Endothelial cell (in vitro differentiated cells): ENCODE data around the gene RFC3. TPM values are rescaled to one million over a fixed set of nuclear protein-coding genes. Genes with fewer than 3 reads are reported as not detected.
"Not testable (repeated sequence)": the region's sequence is repeated elsewhere in the genome, so short reads cannot be mapped to it uniquely, and the experiment has no call there.

ENCODE experiments used
- DNase-seq: peaks from one replicate; pipeline ENCODE4 v3.0.0; 2021; ENCODE audit warnings: low spot score
- H3K27ac Mint-ChIP-seq: one replicate; pipeline ENCODE4 v1.8.0; 2021; ENCODE audit warnings: mixed read lengths, inconsistent platforms; ENCODE audit not compliant: unreplicated experiment
- H3K27me3 Mint-ChIP-seq: one replicate; pipeline ENCODE4 v1.8.0; 2021; ENCODE audit warnings: mild to moderate bottlenecking, moderate library complexity, mixed read lengths, inconsistent platforms; ENCODE audit not compliant: unreplicated experiment
- H3K36me3 Mint-ChIP-seq: one replicate; pipeline ENCODE4 v1.8.0; 2021; ENCODE audit warnings: mild to moderate bottlenecking, low read depth, mixed read lengths, inconsistent platforms; ENCODE audit not compliant: unreplicated experiment
- H3K4me1 Mint-ChIP-seq: one replicate; pipeline ENCODE4 v1.8.0; 2021; ENCODE audit warnings: mild to moderate bottlenecking, mixed read lengths, inconsistent platforms; ENCODE audit not compliant: unreplicated experiment
- H3K4me3 Mint-ChIP-seq: one replicate; pipeline ENCODE4 v1.8.0; 2021; ENCODE audit warnings: mild to moderate bottlenecking, mixed read lengths, inconsistent platforms; ENCODE audit not compliant: unreplicated experiment
- H3K9me3 Mint-ChIP-seq: one replicate; pipeline ENCODE4 v1.8.0; 2021; ENCODE audit warnings: mixed read lengths, inconsistent platforms; ENCODE audit not compliant: unreplicated experiment
- CTCF ChIP-seq: fragments of 200-600 bp; sonication (generic); IDR thresholded peaks from one replicate; pipeline ENCODE4 v1.5.0; 2021; ENCODE audit warnings: antibody characterized with exemption; ENCODE audit not compliant: unreplicated experiment
- total RNA-seq: library from RNA; stranded (reverse); fragmentation: NEBNext Ultra II Directional; extraction: Animal tissue kit (Norgen Biotek cat#: 25700); gene quantifications from one replicate; pipeline ENCODE4 v1.2.1, GENCODE V29; 2021; ENCODE audit not compliant: unreplicated experiment

The RFC3 gene
- total RNA-seq, 1 donor from 2014 or later = 11.7 TPM

GRCh38 chr13:33776239-33776881 lies 41.6 kb upstream of the RFC3 start:
- Mint-ChIP-seq H3K4me1 (peaks cover 10% of the 10 kb centered on the region), H3K4me3 (no peak overlapping the region), H3K27me3 (no peaks in the 10 kb centered on the region), H3K9me3 (no peaks in the 10 kb centered on the region), H3K27ac (no peak overlapping the region), H3K36me3 (no peaks in the 10 kb centered on the region)
- no peak for DNase-seq
- no peak for TF ChIP-seq CTCF

GRCh38 chr13:33782631-33783030 lies 35.3 kb upstream of the RFC3 start:
- no peak for DNase-seq
- Mint-ChIP-seq H3K9me3 (no peaks in the 10 kb centered on the region), H3K4me3 (no peak overlapping the region), H3K27me3 (no peaks in the 10 kb centered on the region), H3K27ac (no peak overlapping the region), H3K36me3 (no peaks in the 10 kb centered on the region), H3K4me1 (no peaks in the 10 kb centered on the region)
- no peak for TF ChIP-seq CTCF

GRCh38 chr13:33783212-33783611 lies 34.7 kb upstream of the RFC3 start:
- not testable (repeated sequence) for DNase-seq, H3K4me1 Mint-ChIP-seq, H3K4me3 Mint-ChIP-seq, H3K9me3 Mint-ChIP-seq, H3K36me3 Mint-ChIP-seq, H3K27ac Mint-ChIP-seq, H3K27me3 Mint-ChIP-seq

GRCh38 chr13:33784738-33785137 lies 33.2 kb upstream of the RFC3 start:
- Mint-ChIP-seq H3K4me1 (no peaks in the 10 kb centered on the region), H3K9me3 (no peaks in the 10 kb centered on the region), H3K4me3 (no peak overlapping the region), H3K27me3 (no peaks in the 10 kb centered on the region), H3K27ac (no peak overlapping the region), H3K36me3 (no peaks in the 10 kb centered on the region)
- DNase-seq = no peak
- no peak for TF ChIP-seq CTCF

GRCh38 chr13:33785384-33785783 lies 32.6 kb upstream of the RFC3 start:
- H3K27me3 Mint-ChIP-seq = no peaks in the 10 kb centered on the region

More at GRCh38 chr13:33785384-33785783, 32.6 kb upstream of the RFC3 start:
- no peak overlapping the region for H3K27ac Mint-ChIP-seq
- H3K9me3 Mint-ChIP-seq = no peaks in the 10 kb centered on the region
- no peak for TF ChIP-seq CTCF
- H3K4me3 Mint-ChIP-seq = no peak overlapping the region
- no peak for DNase-seq
- no peaks in the 10 kb centered on the region for H3K36me3 Mint-ChIP-seq
- H3K4me1 Mint-ChIP-seq = no peaks in the 10 kb centered on the region
